ENCODE results near the gene SGMS1. TPM values are rescaled to one million over a fixed set of nuclear protein-coding genes. Genes with fewer than 3 reads are reported as not detected.

SGMS1 gene
- total RNA-seq, 1 experiment from 2014 or later: 34.5 TPM

GRCh38 chr10:50293513-50294313 lies 330.0 kb downstream of the SGMS1 start:
- DNase-seq: no peak
- H3K27me3 Mint-ChIP-seq (ENCODE audit: unreplicated experiment): no peaks in the 10 kb centered on the region
- no peaks in the 10 kb centered on the region for H3K9me3 Mint-ChIP-seq (ENCODE audit: low read depth, unreplicated experiment)
- peaks cover 5% of the 10 kb centered on the region for H3K36me3 Mint-ChIP-seq (ENCODE audit: insufficient read depth, unreplicated experiment)
- BruUV-seq (replicated peaks): no TSS peak
- CTCF ChIA-PET: no interaction called here
- TF ChIP-seq, protein P1, sequence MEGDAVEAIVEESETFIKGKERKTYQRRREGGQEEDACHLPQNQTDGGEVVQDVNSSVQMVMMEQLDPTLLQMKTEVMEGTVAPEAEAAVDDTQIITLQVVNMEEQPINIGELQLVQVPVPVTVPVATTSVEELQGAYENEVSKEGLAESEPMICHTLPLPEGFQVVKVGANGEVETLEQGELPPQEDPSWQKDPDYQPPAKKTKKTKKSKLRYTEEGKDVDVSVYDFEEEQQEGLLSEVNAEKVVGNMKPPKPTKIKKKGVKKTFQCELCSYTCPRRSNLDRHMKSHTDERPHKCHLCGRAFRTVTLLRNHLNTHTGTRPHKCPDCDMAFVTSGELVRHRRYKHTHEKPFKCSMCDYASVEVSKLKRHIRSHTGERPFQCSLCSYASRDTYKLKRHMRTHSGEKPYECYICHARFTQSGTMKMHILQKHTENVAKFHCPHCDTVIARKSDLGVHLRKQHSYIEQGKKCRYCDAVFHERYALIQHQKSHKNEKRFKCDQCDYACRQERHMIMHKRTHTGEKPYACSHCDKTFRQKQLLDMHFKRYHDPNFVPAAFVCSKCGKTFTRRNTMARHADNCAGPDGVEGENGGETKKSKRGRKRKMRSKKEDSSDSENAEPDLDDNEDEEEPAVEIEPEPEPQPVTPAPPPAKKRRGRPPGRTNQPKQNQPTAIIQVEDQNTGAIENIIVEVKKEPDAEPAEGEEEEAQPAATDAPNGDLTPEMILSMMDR (IDR thresholded peaks at IDR 0.05; ENCODE audit: unreplicated experiment): no peak
- intact Hi-C loops (cut with micrococcal nuclease; ENCODE audit: unreplicated experiment): no loop called here
- no peak overlapping the region for H3K27ac Mint-ChIP-seq (ENCODE audit: unreplicated experiment)
- no peak overlapping the region for H3K4me3 Mint-ChIP-seq (ENCODE audit: low read depth, unreplicated experiment)
- H3K4me1 Mint-ChIP-seq (ENCODE audit: low read depth, unreplicated experiment): no peaks in the 10 kb centered on the region

DNA sequence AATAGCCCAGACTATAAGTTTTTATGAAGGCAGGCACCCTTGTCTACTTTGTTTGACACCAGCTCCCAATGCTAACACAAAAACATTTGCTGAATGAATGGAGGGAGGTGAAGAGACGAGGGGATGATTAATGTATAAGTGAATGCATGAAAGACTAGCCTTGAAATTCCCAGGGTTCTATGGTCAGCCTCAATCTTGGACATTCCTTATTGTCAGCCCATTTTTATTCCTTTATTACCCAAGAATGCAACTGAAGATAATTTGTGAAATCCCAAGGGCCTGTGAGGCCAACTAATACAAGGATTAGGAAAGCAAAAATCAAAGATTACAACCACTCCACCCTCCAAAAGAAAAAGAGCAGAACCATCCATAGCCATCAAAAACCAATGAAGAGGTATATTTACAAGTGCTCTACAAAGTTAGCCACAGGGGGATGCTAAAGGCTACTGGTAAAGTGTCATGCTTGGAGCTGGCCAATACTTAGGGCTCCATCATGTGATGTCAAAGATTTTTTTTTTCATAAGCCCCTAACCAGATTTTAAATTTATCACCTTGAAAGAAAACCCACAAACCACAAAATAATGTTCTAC lies 332.4 kb downstream of the SGMS1 start:
- intact Hi-C loops (cut with micrococcal nuclease; ENCODE audit: unreplicated experiment): no loop called here
- Mint-ChIP-seq H3K9me3 (ENCODE audit: low read depth, unreplicated experiment) (no peaks in the 10 kb centered on the region), H3K4me3 (ENCODE audit: low read depth, unreplicated experiment) (no peak overlapping the region), H3K4me1 (ENCODE audit: low read depth, unreplicated experiment) (no peaks in the 10 kb centered on the region), H3K36me3 (ENCODE audit: insufficient read depth, unreplicated experiment) (peaks cover 5% of the 10 kb centered on the region), H3K27me3 (ENCODE audit: unreplicated experiment) (no peaks in the 10 kb centered on the region), H3K27ac (ENCODE audit: unreplicated experiment) (no peak overlapping the region)
- no TSS peak for BruUV-seq (replicated peaks)
- no peak for DNase-seq
- TF ChIP-seq, protein P1 (IDR thresholded peaks at IDR 0.05; ENCODE audit: unreplicated experiment): no peak
- CTCF ChIA-PET: no interaction called here

DNA sequence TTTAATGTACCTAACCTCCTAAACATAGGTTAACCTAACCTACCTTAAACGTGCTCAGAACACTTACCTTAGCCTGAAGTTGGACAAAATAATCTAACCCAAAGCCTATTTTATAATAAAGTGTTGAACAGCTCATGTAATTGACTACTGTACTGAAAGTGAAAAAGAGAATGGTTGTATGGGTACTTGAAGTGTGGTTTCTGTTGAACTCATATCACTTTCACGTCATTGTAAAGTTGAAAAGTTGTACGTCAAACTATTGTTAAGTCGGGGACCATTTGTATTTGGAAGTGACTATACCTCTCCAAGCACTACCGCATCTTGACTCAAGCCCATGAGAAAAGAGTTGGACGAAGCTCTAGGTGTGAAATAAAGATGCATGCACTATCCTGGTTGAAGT lies 334.6 kb downstream of the SGMS1 start:
- H3K4me1 Mint-ChIP-seq (ENCODE audit: low read depth, unreplicated experiment): no peaks in the 10 kb centered on the region
- TF ChIP-seq, protein P1 (IDR thresholded peaks at IDR 0.05; ENCODE audit: unreplicated experiment): no peak
- DNase-seq: no peak
- no peak overlapping the region for H3K4me3 Mint-ChIP-seq (ENCODE audit: low read depth, unreplicated experiment)
- H3K36me3 Mint-ChIP-seq (ENCODE audit: insufficient read depth, unreplicated experiment): no peaks in the 10 kb centered on the region
- no TSS peak for BruUV-seq (replicated peaks)
- no peaks in the 10 kb centered on the region for H3K9me3 Mint-ChIP-seq (ENCODE audit: low read depth, unreplicated experiment)
- H3K27ac Mint-ChIP-seq (ENCODE audit: unreplicated experiment): no peak overlapping the region
- peaks cover 7% of the 10 kb centered on the region for H3K27me3 Mint-ChIP-seq (ENCODE audit: unreplicated experiment)
- CTCF ChIA-PET: no interaction called here
- intact Hi-C loops (cut with micrococcal nuclease; ENCODE audit: unreplicated experiment): no loop called here

- CTCF ChIA-PET: no interaction called here
- H3K27me3 Mint-ChIP-seq (ENCODE audit: unreplicated experiment): peaks cover 27% of the 10 kb centered on the region
- H3K4me3 Mint-ChIP-seq (ENCODE audit: low read depth, unreplicated experiment): no peak overlapping the region
- H3K9me3 Mint-ChIP-seq (ENCODE audit: low read depth, unreplicated experiment): no peaks in the 10 kb centered on the region
- H3K4me1 Mint-ChIP-seq (ENCODE audit: low read depth, unreplicated experiment): no peaks in the 10 kb centered on the region
- H3K27ac Mint-ChIP-seq (ENCODE audit: unreplicated experiment): no peak overlapping the region
- intact Hi-C loops (cut with micrococcal nuclease; ENCODE audit: unreplicated experiment): no loop called here
- BruUV-seq (replicated peaks): no TSS peak
- DNase-seq: no peak
- TF ChIP-seq, protein P1 (IDR thresholded peaks at IDR 0.05; ENCODE audit: unreplicated experiment): no peak
- H3K36me3 Mint-ChIP-seq (ENCODE audit: insufficient read depth, unreplicated experiment): no peaks in the 10 kb centered on the region
These were observed 336.6 kb downstream of the SGMS1 start for GRCh38 chr10:50286996-50287803.
